Measurements from ENCODE around the gene TRMT2A.

DNA sequence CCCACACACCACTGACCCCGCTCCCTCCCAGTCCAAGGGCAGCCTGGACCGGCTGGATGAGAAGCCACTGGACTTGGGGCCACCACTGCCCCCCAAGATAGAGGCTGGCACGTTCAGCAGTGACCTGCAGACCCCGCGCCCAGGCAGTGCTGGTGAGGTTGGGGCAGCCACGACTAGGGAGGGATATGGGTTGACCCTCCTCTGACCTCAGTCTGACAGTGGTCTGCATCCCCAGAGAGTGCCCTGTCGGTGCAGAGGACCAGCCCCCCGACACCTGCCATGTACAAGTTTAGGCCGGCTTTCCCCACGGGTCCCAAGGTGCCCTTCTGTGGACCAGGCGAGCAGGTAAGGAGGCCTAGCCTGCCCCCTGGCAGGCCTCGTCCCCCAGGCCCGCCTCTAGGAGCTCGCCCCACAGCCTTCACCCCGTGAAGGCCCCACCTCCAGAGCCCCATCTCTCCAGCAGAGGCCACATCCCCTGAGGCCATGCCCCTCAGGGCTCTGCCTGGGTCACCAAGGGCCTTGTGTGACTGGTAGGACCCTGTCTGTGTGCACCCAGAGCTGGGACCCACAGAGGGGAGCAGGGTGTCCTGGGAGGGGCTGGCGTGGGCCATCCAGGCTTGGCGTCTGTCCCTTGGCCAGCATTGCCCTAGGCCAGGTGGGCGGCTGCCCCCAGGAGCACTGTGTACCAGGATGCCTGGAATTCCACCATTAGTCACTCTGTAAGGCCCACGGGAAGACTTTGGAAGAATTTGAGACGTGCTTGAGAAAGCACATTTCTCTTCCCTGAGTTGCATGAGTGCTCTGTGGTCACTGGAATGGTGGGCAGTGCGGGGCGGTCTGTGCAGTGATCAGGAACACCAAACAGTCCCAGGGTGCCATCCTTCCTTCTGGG lies 24.4 kb upstream of the TRMT2A start:
- TF ChIP-seq CTCF (IDR thresholded peaks at IDR 0.05; ENCODE audit: insufficient read depth, low read length, poor library complexity, severe bottlenecking) = no peak
- no peak for TF ChIP-seq EZH2phosphoT487 (conservative IDR thresholded peaks at IDR 0.05; ENCODE audit: low read length)

Data from SU-DHL-6 (cell line).